Measurements from ENCODE around the gene CNTF. TPM values are rescaled to one million over a fixed set of nuclear protein-coding genes. Genes with fewer than 3 reads are reported as not detected.
A peak's percentile ranks its signal among the peaks of the same experiment; 100 is the strongest.
"Not testable (repeated sequence)": the region's sequence is repeated elsewhere in the genome, so short reads cannot be mapped to it uniquely, and the experiment has no call there.

Gene CNTF, protein sequence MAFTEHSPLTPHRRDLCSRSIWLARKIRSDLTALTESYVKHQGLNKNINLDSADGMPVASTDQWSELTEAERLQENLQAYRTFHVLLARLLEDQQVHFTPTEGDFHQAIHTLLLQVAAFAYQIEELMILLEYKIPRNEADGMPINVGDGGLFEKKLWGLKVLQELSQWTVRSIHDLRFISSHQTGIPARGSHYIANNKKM
- total RNA-seq, result 3.1 and 3.6 TPM in 2 replicates
- not detected in 2 replicates for polyA plus RNA-seq

DNA sequence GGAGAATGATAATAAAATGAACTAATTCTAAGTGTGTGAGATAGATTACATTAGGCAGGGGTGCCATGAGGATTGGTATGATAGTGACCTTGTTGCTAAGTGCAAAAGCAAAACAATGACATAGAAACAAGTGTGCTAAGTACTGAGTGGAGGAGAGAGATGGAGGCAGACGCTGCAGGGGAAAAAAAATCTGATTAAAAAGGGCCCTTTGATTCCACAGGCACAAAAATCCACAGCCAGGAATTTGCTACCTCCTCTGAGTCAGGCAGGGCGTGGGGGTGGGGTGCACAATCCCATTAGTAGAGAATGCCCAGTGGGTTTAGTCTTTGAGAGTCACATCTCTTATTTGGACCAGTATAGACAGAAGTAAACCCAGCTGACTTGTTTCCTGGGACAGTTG is at the start of gene CNTF:
TSS of gene CNTF (plus strand) at position 322 of the 400 bp plus-strand sequence. CDS start 88 bp downstream, outside the sequence.
- Histone ChIP-seq H3K79me2 (no peaks in the 10 kb centered on the region), H3K36me3 (replicated peaks; ENCODE audit: insufficient read depth, low read depth) (peaks cover 4% of the 10 kb centered on the region), H4K20me1 (ENCODE audit: insufficient read depth, poor library complexity, severe bottlenecking) (no peaks in the 10 kb centered on the region), H3K4me3 (no peak within 1 kb of the TSS), H2AFZ (no peak within 1 kb of the TSS), H3K4me1 (ENCODE audit: insufficient read depth) (no peaks in the 10 kb centered on the region), H3K4me2 (no peak within 1 kb of the TSS), H3K9me3 (ENCODE audit: low read depth) (no peaks in the 10 kb centered on the region), H3K27ac (no peak within 1 kb of the TSS), H3K9me2 (replicated peaks; ENCODE audit: insufficient read depth) (no peaks in the 10 kb centered on the region), H3K27me3 (no peaks in the 10 kb centered on the region)
- WGBS (ENCODE audit: low lambda C conversion rate, missing lambda C conversion rate), result 91% methylated on average over 2 of the region's 2 CpGs
- no peak for DNase-seq (ENCODE audit: low spot score)
- TF ChIP-seq EZH2 (IDR thresholded peaks at IDR 0.05; ENCODE audit: borderline replicate concordance) (no peak), EZH2phosphoT487 (IDR thresholded peaks at IDR 0.05; ENCODE audit: low read depth, severe bottlenecking, unreplicated experiment) (no peak)
- TF ChIP-seq, protein P1, sequence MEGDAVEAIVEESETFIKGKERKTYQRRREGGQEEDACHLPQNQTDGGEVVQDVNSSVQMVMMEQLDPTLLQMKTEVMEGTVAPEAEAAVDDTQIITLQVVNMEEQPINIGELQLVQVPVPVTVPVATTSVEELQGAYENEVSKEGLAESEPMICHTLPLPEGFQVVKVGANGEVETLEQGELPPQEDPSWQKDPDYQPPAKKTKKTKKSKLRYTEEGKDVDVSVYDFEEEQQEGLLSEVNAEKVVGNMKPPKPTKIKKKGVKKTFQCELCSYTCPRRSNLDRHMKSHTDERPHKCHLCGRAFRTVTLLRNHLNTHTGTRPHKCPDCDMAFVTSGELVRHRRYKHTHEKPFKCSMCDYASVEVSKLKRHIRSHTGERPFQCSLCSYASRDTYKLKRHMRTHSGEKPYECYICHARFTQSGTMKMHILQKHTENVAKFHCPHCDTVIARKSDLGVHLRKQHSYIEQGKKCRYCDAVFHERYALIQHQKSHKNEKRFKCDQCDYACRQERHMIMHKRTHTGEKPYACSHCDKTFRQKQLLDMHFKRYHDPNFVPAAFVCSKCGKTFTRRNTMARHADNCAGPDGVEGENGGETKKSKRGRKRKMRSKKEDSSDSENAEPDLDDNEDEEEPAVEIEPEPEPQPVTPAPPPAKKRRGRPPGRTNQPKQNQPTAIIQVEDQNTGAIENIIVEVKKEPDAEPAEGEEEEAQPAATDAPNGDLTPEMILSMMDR (IDR thresholded peaks at IDR 0.05; ENCODE audit: poor library complexity), result no peak

DNA sequence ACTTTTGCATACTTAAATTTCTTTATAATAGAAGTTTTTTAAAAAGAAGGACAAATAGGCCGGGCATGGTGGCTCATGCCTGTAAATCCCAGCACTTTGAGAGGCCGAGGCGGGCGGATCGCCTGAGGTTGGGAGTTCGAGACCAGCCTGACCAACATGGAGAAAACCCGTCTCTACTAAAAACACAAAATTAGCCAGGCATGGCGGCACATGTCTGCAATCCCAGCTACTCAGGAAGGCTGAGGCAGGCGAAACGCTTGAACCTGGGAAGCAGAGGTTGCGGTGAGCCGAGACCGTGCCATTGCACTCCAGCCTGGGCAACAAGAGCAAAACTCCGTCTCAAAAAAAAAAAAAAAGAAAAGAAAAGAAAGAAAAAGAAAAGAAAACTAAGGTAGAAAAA is 49.6 kb upstream of the CNTF start:
- Histone ChIP-seq H3K79me2 (peaks cover 16% of the 10 kb centered on the region), H3K27ac (peak overlapping the region; percentile 54)
- H3K4me1 ChIP-seq (ENCODE audit: insufficient read depth); H2AFZ ChIP-seq; H3K9me2 ChIP-seq (replicated peaks; ENCODE audit: insufficient read depth); H3K27me3 ChIP-seq; H4K20me1 ChIP-seq (ENCODE audit: insufficient read depth, poor library complexity, severe bottlenecking); H3K9me3 ChIP-seq (ENCODE audit: low read depth); H3K36me3 ChIP-seq (replicated peaks; ENCODE audit: insufficient read depth, low read depth); H3K4me2 ChIP-seq; DNase-seq (ENCODE audit: low spot score); H3K4me3 ChIP-seq: not testable (repeated sequence)
- 95% methylated on average over 13 of the region's 14 CpGs for WGBS (ENCODE audit: low lambda C conversion rate, missing lambda C conversion rate)

DNA sequence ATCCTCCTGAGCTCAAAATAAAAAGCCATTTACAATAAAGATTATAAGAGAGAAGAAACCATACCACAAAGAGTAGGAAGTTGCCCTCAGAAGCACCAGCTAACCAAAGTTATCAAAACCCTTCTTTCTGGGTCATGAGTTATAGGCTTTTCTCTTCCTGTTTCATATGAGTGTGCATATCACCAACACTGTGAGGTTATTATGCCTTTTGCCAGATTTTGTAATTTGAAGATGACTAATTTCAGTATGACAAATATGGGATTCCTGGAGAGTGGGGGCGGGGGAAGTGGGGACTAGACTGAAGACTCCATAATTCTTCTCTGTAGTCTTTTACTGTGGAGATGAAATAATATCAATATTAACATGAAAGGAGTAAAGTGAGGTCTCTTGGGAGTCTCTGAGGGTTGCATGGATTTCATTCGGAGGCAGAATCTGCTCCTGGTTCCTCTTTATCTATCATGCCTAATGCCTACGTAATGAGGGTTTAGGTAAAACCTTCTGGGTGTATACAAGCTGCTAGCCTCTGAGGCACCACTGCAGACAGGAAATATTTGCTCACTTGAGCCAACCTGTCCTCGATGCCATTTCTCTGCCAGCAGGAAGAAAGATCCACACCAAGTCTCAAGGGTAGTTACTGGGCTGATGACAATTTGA is 48.9 kb upstream of the CNTF start:
- Histone ChIP-seq H3K4me1 (ENCODE audit: insufficient read depth) (peaks cover 6% of the 10 kb centered on the region), H3K4me2 (no peak overlapping the region), H3K9me3 (ENCODE audit: low read depth) (no peaks in the 10 kb centered on the region), H3K9me2 (replicated peaks; ENCODE audit: insufficient read depth) (no peaks in the 10 kb centered on the region), H4K20me1 (ENCODE audit: insufficient read depth, poor library complexity, severe bottlenecking) (no peaks in the 10 kb centered on the region), H3K79me2 (peaks cover 16% of the 10 kb centered on the region), H3K36me3 (replicated peaks; ENCODE audit: insufficient read depth, low read depth) (no peaks in the 10 kb centered on the region), H3K27me3 (no peaks in the 10 kb centered on the region), H3K27ac (peak overlapping the region; percentile 54), H3K4me3 (no peak overlapping the region), H2AFZ (no peak overlapping the region)
- 53% methylated on average over 4 of the region's 4 CpGs for WGBS (ENCODE audit: low lambda C conversion rate, missing lambda C conversion rate)
- TF ChIP-seq EZH2phosphoT487 (IDR thresholded peaks at IDR 0.05; ENCODE audit: low read depth, severe bottlenecking, unreplicated experiment), result no peak
- TF ChIP-seq EZH2 (IDR thresholded peaks at IDR 0.05; ENCODE audit: borderline replicate concordance), result no peak
- TF ChIP-seq, protein P1 (IDR thresholded peaks at IDR 0.05; ENCODE audit: poor library complexity), result no peak
- peak; percentile 43 for DNase-seq (ENCODE audit: low spot score)

DNA sequence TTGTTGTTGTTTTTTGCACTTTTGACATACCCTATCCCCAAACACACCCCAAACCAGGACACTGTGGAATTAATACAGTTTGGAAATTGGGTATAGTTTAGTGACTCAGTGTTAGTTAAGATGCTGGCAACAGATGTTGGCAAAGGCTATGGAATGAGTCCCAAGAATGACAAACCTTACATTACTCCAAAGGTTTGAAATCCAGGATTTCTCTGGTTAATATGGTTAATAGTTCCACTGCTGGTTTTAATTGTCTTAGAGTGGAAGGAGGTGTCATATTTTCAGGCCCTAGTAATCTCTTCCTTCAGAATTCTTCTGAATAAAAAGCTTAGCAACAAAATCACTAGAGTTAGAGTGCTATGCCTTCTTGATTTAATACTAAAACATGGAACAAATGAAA is 47.6 kb upstream of the CNTF start:
- no peak overlapping the region for H2AFZ ChIP-seq

More for the DNA sequence above, 47.6 kb upstream of the CNTF start:
- no peaks in the 10 kb centered on the region for H3K27me3 ChIP-seq
- H3K4me1 ChIP-seq (ENCODE audit: insufficient read depth), result peaks cover 6% of the 10 kb centered on the region
- DNase-seq (ENCODE audit: low spot score), result no peak
- TF ChIP-seq, protein P1 (IDR thresholded peaks at IDR 0.05; ENCODE audit: poor library complexity), result no peak
- TF ChIP-seq EZH2 (IDR thresholded peaks at IDR 0.05; ENCODE audit: borderline replicate concordance) (no peak), EZH2phosphoT487 (IDR thresholded peaks at IDR 0.05; ENCODE audit: low read depth, severe bottlenecking, unreplicated experiment) (no peak)
- H3K9me3 ChIP-seq (ENCODE audit: low read depth), result no peaks in the 10 kb centered on the region
- no peaks in the 10 kb centered on the region for H4K20me1 ChIP-seq (ENCODE audit: insufficient read depth, poor library complexity, severe bottlenecking)
- no peaks in the 10 kb centered on the region for H3K36me3 ChIP-seq (replicated peaks; ENCODE audit: insufficient read depth, low read depth)
- H3K79me2 ChIP-seq, result peaks cover 18% of the 10 kb centered on the region
- no peaks in the 10 kb centered on the region for H3K9me2 ChIP-seq (replicated peaks; ENCODE audit: insufficient read depth)
- H3K4me2 ChIP-seq, result no peak overlapping the region
- H3K4me3 ChIP-seq, result no peak overlapping the region
- no peak overlapping the region for H3K27ac ChIP-seq
